Fibroblast of the aortic adventitia (primary cell): Measurements from ENCODE around the gene CLDN2. TPM values are rescaled to one million over a fixed set of nuclear protein-coding genes. Genes with fewer than 3 reads are reported as not detected.

ENCODE experiments used
- DNase-seq: peaks from one replicate; pipeline ENCODE4 v3.0.0-alpha.2; 2010; ENCODE audit warnings: low read depth
- H3K4me3 ChIP-seq: 2 replicates; pipeline ENCODE4 v1.5.1; 2011; ENCODE audit warnings: low read depth, mild to moderate bottlenecking, control low read depth, low read length, moderate library complexity
- total RNA-seq: library from RNA; depleted of rRNA; stranded (reverse); fragments of >200 nt; gene quantifications from 2 replicates; pipeline ENCODE4 v1.2.3, GENCODE V29; 2012; ENCODE audit warnings: low replicate concordance
- TF ChIP-seq, protein P1 (sequence below): IDR thresholded peaks from 2 replicates; pipeline ENCODE4 v1.5.1; 2011; ENCODE audit warnings: mild to moderate bottlenecking, low read length, control low read depth, inconsistent platforms; ENCODE audit not compliant: insufficient read depth

Gene CLDN2
- total RNA-seq, 1 donor = not detected

DNA sequence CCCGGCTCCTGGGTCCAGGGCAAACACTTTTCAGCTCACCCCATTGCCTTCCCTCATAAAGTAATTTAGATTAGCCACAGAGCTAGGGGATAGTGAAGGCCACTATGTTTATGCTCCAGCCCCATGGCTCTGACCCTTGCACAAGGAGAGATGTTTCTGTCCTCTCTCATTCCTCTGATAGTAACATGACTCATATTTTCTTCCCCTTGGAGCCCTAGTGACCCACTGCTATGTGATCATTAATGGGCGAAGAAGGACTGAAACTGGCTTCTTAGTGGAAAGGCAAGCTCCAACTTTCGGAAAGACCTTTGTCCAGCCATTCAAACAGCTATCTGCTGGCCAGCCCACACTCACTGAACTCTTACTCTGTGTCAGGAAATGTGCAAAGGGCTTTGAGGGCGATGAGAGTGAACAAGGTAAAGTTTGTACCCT lies 12.3 kb downstream of the CLDN2 start:
- DNase-seq = peak; percentile 41
- TF ChIP-seq, protein P1, sequence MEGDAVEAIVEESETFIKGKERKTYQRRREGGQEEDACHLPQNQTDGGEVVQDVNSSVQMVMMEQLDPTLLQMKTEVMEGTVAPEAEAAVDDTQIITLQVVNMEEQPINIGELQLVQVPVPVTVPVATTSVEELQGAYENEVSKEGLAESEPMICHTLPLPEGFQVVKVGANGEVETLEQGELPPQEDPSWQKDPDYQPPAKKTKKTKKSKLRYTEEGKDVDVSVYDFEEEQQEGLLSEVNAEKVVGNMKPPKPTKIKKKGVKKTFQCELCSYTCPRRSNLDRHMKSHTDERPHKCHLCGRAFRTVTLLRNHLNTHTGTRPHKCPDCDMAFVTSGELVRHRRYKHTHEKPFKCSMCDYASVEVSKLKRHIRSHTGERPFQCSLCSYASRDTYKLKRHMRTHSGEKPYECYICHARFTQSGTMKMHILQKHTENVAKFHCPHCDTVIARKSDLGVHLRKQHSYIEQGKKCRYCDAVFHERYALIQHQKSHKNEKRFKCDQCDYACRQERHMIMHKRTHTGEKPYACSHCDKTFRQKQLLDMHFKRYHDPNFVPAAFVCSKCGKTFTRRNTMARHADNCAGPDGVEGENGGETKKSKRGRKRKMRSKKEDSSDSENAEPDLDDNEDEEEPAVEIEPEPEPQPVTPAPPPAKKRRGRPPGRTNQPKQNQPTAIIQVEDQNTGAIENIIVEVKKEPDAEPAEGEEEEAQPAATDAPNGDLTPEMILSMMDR = no peak
- no peak overlapping the region for H3K4me3 ChIP-seq

DNA sequence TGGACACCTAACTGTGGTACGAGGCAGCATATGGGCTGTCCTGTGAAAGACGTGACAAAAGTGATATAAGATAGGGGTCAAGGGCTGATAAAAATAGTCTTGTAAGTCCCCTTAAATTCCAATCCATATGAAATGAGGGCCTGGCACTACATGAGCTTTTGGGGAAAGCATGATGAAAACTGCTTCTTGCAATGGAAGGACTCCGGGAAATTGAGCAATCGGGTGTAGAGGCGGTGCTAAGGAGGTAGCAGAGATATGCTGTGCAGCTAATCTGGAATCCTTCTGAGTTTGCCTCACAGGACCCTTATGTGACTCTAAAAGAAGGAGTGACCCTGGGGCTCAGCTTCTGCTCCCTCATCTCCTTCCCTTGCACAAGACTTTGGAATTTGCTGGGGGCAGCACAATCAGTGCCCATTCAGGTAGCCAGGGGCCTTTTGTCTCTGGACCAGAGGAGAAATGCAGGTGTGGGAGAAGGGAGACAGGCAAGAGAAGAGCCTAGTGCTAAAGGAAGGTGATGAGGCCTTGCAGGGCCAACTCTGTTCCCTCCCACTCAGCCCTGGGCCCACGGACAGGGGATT lies 12.8 kb downstream of the CLDN2 start:
- DNase-seq = peak; percentile 71
- H3K4me3 ChIP-seq = no peak overlapping the region
- TF ChIP-seq, protein P1 = no peak

DNA sequence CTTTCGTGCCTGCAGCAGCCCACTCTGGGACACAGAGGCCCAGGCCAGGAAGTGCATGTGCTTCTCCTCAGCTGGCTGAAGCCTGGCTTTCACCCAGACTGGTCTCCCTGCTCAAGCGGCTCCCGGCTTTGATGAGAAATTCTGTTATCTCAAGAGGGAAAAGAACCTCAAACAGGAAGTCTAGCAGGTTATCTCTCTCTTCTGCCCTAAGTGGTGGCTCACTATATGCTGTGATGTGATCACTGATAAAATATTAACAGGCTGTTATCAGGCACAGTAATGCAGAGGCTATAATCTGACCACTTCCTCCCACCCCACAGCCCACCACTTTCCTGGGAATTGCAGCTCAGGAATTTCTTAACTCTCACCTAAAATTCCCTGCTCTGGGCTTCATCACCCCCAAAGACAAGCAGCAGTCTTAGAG lies 13.3 kb downstream of the CLDN2 start:
- TF ChIP-seq, protein P1 = no peak
- H3K4me3 ChIP-seq = no peak overlapping the region

DNA sequence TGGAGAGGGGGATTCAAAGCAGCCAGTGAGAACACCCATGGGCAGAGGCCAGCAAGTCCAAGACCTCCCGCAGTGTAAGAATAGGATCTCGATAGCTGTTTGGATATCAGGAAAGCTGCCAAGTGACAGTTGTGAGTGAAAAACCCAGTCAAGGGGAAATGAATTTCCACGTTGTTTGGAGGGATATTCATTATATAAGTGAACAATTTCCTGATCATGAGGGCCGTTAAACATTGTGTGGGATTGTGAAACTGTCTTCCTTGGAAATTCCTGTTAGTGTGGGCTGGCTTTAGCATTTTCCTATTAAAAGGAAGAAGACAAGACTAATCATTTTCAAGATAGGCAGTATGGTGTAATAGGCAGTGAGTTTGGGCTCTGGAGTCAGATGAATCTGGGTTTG lies 15.0 kb downstream of the CLDN2 start:
- TF ChIP-seq, protein P1 = no peak
- DNase-seq = peak; percentile 39
- H3K4me3 ChIP-seq = no peak overlapping the region

More for the DNA sequence above, 13.3 kb downstream of the CLDN2 start:
- DNase-seq = peak; percentile 40

DNA sequence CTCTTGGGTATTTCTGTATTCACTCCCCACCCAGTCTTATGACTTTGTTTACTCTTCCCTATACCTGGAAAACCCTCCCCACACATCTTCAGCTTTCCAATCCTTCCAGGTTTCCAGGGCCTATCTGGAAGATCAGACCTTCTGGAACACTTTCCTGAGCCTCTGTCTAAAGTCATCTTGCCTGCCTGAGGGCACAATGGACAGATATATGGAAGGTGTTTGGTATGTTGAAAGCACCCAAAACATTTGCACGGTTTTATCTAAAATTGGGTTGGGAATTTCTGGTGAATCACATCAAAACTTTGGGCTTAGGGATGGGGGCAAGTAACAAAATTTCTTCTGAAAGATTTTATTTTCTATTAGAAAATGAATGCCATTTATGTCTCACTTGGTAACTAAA lies 16.0 kb downstream of the CLDN2 start:
- TF ChIP-seq, protein P1 = no peak
- no peak for DNase-seq

DNA sequence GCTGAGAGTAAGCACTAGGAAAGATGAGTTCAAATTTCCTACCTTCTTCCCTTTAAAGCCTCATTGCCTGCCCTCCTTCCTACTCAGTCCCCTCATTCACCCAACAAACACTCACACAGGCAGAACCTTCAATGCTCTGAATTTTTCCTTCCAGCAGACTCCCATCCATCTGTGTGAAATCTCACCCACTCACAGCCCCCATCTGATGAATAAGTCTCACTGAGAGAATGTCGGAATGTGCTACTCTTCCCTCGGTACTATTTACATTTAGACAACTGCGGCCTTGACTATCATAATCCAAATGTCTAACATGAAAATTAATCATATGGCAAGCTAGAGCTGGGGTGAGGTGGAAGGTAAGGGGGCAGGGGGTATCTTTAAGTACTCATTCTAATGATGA lies 19.4 kb downstream of the CLDN2 start:
- no peak for DNase-seq
- H3K4me3 ChIP-seq = no peak overlapping the region
- TF ChIP-seq, protein P1 = no peak

More for the DNA sequence above, 16.0 kb downstream of the CLDN2 start:
- no peak overlapping the region for H3K4me3 ChIP-seq

DNA sequence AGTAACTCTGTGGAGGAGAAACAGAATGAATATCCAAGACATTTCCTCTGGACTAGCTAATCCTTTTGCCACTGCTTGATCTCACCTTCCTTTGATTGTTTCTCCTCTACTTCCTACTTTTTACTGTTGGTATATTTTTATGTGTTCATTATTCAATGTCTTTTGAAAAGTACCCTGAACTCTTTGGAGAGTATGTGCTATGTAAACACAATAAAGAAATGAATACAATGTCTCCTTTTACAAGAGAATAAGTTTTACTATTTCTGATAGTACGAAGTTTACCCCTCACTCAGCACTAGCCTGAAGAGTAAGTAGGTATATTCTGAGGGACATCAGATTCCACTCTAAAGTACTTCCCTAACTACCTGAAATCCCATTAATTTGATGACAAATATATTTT lies 19.9 kb downstream of the CLDN2 start:
- TF ChIP-seq, protein P1 = no peak
- DNase-seq = no peak
- H3K4me3 ChIP-seq = no peak overlapping the region
